ENCODE results near the gene KLK4.

The KLK4 gene

GRCh38 chr19:50933640-50934039 lies 22.4 kb upstream of the KLK4 start:
- no peaks in the 10 kb centered on the region; the same call in 1 of the 2 replicates for H3K4me1 ChIP-seq
- TF ChIP-seq Cebpa-rat (IDR thresholded peaks at IDR 0.05): no peak
- no peak overlapping the region for H3K9ac ChIP-seq
- H3K9me3 ChIP-seq: no peaks in the 10 kb centered on the region
- no peaks in the 10 kb centered on the region for H3K36me3 ChIP-seq
- H3K27me3 ChIP-seq: no peaks in the 10 kb centered on the region
- H3K4me3 ChIP-seq: no peak overlapping the region
- H3K27ac ChIP-seq: no peak overlapping the region
- no peaks in the 10 kb centered on the region for H4K20me1 ChIP-seq
- no peak overlapping the region for H3K4me2 ChIP-seq

GRCh38 chr19:50932690-50933083 lies 21.5 kb upstream of the KLK4 start:
- H3K4me2 ChIP-seq: no peak overlapping the region
- H4K20me1 ChIP-seq: no peaks in the 10 kb centered on the region
- no peak for TF ChIP-seq Cebpa-rat (IDR thresholded peaks at IDR 0.05)
- H3K4me1 ChIP-seq: no peaks in the 10 kb centered on the region; the same call in 1 of the 2 replicates
- no peaks in the 10 kb centered on the region for H3K9me3 ChIP-seq
- no peaks in the 10 kb centered on the region for H3K27me3 ChIP-seq
- H3K9ac ChIP-seq: no peak overlapping the region
- no peak overlapping the region for H3K4me3 ChIP-seq
- H3K27ac ChIP-seq: no peak overlapping the region
- no peaks in the 10 kb centered on the region for H3K36me3 ChIP-seq

GRCh38 chr19:50932018-50932689 lies 21.0 kb upstream of the KLK4 start:
- Histone ChIP-seq H3K4me3 (no peak overlapping the region), H3K9ac (no peak overlapping the region), H3K9me3 (no peaks in the 10 kb centered on the region), H4K20me1 (no peaks in the 10 kb centered on the region), H3K27ac (no peak overlapping the region), H3K4me2 (no peak overlapping the region), H3K27me3 (no peaks in the 10 kb centered on the region), H3K4me1 (no peaks in the 10 kb centered on the region; the same call in 1 of the 2 replicates), H3K36me3 (no peaks in the 10 kb centered on the region)
- no peak for TF ChIP-seq Cebpa-rat (IDR thresholded peaks at IDR 0.05)

GRCh38 chr19:50931023-50931422 lies 19.8 kb upstream of the KLK4 start:
- no peaks in the 10 kb centered on the region for H3K27me3 ChIP-seq
- no peak overlapping the region for H3K27ac ChIP-seq
- no peak for TF ChIP-seq Cebpa-rat (IDR thresholded peaks at IDR 0.05)
- no peaks in the 10 kb centered on the region; the same call in 1 of the 2 replicates for H3K4me1 ChIP-seq
- no peaks in the 10 kb centered on the region for H4K20me1 ChIP-seq
- H3K9me3 ChIP-seq: no peaks in the 10 kb centered on the region
- no peaks in the 10 kb centered on the region for H3K36me3 ChIP-seq
- H3K4me3 ChIP-seq: no peak overlapping the region
- no peak overlapping the region for H3K9ac ChIP-seq
- no peak overlapping the region for H3K4me2 ChIP-seq

- H4K20me1 ChIP-seq: no peaks in the 10 kb centered on the region
- H3K4me2 ChIP-seq: no peak overlapping the region
- H3K36me3 ChIP-seq: no peaks in the 10 kb centered on the region
- no peaks in the 10 kb centered on the region; the same call in 1 of the 2 replicates for H3K4me1 ChIP-seq
- no peak overlapping the region for H3K4me3 ChIP-seq
- H3K9me3 ChIP-seq: no peaks in the 10 kb centered on the region
- H3K27me3 ChIP-seq: no peaks in the 10 kb centered on the region
- H3K9ac ChIP-seq: no peak overlapping the region
- no peak for TF ChIP-seq Cebpa-rat (IDR thresholded peaks at IDR 0.05)
- H3K27ac ChIP-seq: no peak overlapping the region
Measured at GRCh38 chr19:50928831-50929230, 17.6 kb upstream of the KLK4 start.

GRCh38 chr19:50926144-50926543 lies 14.9 kb upstream of the KLK4 start:
- no peaks in the 10 kb centered on the region for H3K9me3 ChIP-seq
- TF ChIP-seq Cebpa-rat (IDR thresholded peaks at IDR 0.05): no peak
- H3K4me3 ChIP-seq: no peak overlapping the region
- no peaks in the 10 kb centered on the region for H3K36me3 ChIP-seq
- H3K27ac ChIP-seq: no peak overlapping the region
- H4K20me1 ChIP-seq: no peaks in the 10 kb centered on the region
- no peaks in the 10 kb centered on the region for H3K27me3 ChIP-seq
- H3K4me2 ChIP-seq: no peak overlapping the region
- H3K9ac ChIP-seq: no peak overlapping the region
- H3K4me1 ChIP-seq: peaks cover 10% of the 10 kb centered on the region

GRCh38 chr19:50925734-50926133 lies 14.5 kb upstream of the KLK4 start:
- Histone ChIP-seq H3K4me1 (peaks cover 12% of the 10 kb centered on the region), H3K36me3 (no peaks in the 10 kb centered on the region), H3K9ac (no peak overlapping the region), H3K4me3 (no peak overlapping the region), H3K4me2 (no peak overlapping the region), H4K20me1 (no peaks in the 10 kb centered on the region), H3K27me3 (no peaks in the 10 kb centered on the region), H3K9me3 (no peaks in the 10 kb centered on the region), H3K27ac (no peak overlapping the region)
- TF ChIP-seq Cebpa-rat (IDR thresholded peaks at IDR 0.05): no peak

GRCh38 chr19:50924586-50924985 lies 13.4 kb upstream of the KLK4 start:
- Histone ChIP-seq H3K27me3 (no peaks in the 10 kb centered on the region), H3K9me3 (no peaks in the 10 kb centered on the region), H3K4me1 (peaks cover 12% of the 10 kb centered on the region), H3K4me2 (no peak overlapping the region), H3K9ac (no peak overlapping the region), H3K36me3 (no peaks in the 10 kb centered on the region), H3K4me3 (no peak overlapping the region), H3K27ac (no peak overlapping the region), H4K20me1 (no peaks in the 10 kb centered on the region)
- TF ChIP-seq Cebpa-rat (IDR thresholded peaks at IDR 0.05): no peak

- Histone ChIP-seq H3K4me2 (peak overlapping the region; percentile 86), H3K9ac (no peak overlapping the region), H3K4me3 (no peak overlapping the region)
Measured at GRCh38 chr19:50922317-50922853, 11.2 kb upstream of the KLK4 start.

GRCh38 chr19:50921426-50922316 lies 10.5 kb upstream of the KLK4 start:
- no peak for TF ChIP-seq Cebpa-rat (IDR thresholded peaks at IDR 0.05)
- Histone ChIP-seq H3K4me1 (peaks cover 12% of the 10 kb centered on the region), H3K9ac (no peak overlapping the region; the same call in 1 of the 2 replicates), H3K36me3 (no peaks in the 10 kb centered on the region), H3K9me3 (no peaks in the 10 kb centered on the region), H3K27ac (no peak overlapping the region), H3K27me3 (no peaks in the 10 kb centered on the region), H4K20me1 (no peaks in the 10 kb centered on the region), H3K4me3 (no peak overlapping the region), H3K4me2 (peak overlapping the region; percentile 86)

More at GRCh38 chr19:50922317-50922853, 11.2 kb upstream of the KLK4 start:
- TF ChIP-seq Cebpa-rat (IDR thresholded peaks at IDR 0.05): no peak
- H3K36me3 ChIP-seq: no peaks in the 10 kb centered on the region
- no peaks in the 10 kb centered on the region for H3K27me3 ChIP-seq
- no peaks in the 10 kb centered on the region for H4K20me1 ChIP-seq
- peaks cover 12% of the 10 kb centered on the region for H3K4me1 ChIP-seq
- H3K27ac ChIP-seq: no peak overlapping the region
- no peaks in the 10 kb centered on the region for H3K9me3 ChIP-seq
